Measurements from ENCODE around the gene MAD2L2. TPM values are rescaled to one million over a fixed set of nuclear protein-coding genes. Genes with fewer than 3 reads are reported as not detected.

MAD2L2 gene
- total RNA-seq, 1 experiment from 2014 or later, result 283 TPM

- TF ChIP-seq ZBTB21 (CRISPR knock-in tag; IDR thresholded peaks at IDR 0.05; ENCODE audit: borderline replicate concordance), result no peak
These were observed 42.8 kb downstream of the MAD2L2 start (continued) for GRCh38 chr1:11638121-11638520.

GRCh38 chr1:11634365-11635192 is 46.4 kb downstream of the MAD2L2 start:
- H3K4me1 Mint-ChIP-seq, result no peaks in the 10 kb centered on the region
- ChIA-PET POLR2A (interaction anchor here (0.7 to 0.8 kb wide), 2 partner anchors 99 to 482 kb away, joined by 4 to 5 read pairs; no protein-coding TSS in a partner anchor), CTCF (interaction anchor here (0.7 to 1.2 kb wide), 5 partner anchors 11 to 156 kb away, joined by 3 to 5 read pairs (median 3); partner anchors contain the start of gene DISP3)
- H3K4me3 Mint-ChIP-seq, result no peak overlapping the region
- no peak overlapping the region for H3K27ac Mint-ChIP-seq
- ATAC-seq (no peak), DNase-seq (ENCODE audit: low spot score) (no peak)
- H3K9me3 Mint-ChIP-seq, result no peaks in the 10 kb centered on the region
- no peaks in the 10 kb centered on the region for H3K36me3 Mint-ChIP-seq
- TF ChIP-seq, protein P1, sequence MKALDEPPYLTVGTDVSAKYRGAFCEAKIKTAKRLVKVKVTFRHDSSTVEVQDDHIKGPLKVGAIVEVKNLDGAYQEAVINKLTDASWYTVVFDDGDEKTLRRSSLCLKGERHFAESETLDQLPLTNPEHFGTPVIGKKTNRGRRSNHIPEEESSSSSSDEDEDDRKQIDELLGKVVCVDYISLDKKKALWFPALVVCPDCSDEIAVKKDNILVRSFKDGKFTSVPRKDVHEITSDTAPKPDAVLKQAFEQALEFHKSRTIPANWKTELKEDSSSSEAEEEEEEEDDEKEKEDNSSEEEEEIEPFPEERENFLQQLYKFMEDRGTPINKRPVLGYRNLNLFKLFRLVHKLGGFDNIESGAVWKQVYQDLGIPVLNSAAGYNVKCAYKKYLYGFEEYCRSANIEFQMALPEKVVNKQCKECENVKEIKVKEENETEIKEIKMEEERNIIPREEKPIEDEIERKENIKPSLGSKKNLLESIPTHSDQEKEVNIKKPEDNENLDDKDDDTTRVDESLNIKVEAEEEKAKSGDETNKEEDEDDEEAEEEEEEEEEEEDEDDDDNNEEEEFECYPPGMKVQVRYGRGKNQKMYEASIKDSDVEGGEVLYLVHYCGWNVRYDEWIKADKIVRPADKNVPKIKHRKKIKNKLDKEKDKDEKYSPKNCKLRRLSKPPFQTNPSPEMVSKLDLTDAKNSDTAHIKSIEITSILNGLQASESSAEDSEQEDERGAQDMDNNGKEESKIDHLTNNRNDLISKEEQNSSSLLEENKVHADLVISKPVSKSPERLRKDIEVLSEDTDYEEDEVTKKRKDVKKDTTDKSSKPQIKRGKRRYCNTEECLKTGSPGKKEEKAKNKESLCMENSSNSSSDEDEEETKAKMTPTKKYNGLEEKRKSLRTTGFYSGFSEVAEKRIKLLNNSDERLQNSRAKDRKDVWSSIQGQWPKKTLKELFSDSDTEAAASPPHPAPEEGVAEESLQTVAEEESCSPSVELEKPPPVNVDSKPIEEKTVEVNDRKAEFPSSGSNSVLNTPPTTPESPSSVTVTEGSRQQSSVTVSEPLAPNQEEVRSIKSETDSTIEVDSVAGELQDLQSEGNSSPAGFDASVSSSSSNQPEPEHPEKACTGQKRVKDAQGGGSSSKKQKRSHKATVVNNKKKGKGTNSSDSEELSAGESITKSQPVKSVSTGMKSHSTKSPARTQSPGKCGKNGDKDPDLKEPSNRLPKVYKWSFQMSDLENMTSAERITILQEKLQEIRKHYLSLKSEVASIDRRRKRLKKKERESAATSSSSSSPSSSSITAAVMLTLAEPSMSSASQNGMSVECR (CRISPR knock-in tag; IDR thresholded peaks at IDR 0.05; ENCODE audit: borderline replicate concordance), result no peak
- no peak for TF ChIP-seq E2F5 (CRISPR knock-in tag; IDR thresholded peaks at IDR 0.05)
- TF ChIP-seq CDX4 (CRISPR knock-in tag; IDR thresholded peaks at IDR 0.05; ENCODE audit: borderline replicate concordance), result no peak
- TF ChIP-seq TCF7 (CRISPR knock-in tag; IDR thresholded peaks at IDR 0.05; ENCODE audit: low read depth), result no peak
- TF ChIP-seq ZNF232 (CRISPR knock-in tag; IDR thresholded peaks at IDR 0.05), result no peak
- TF ChIP-seq ZNF263 (CRISPR knock-in tag; IDR thresholded peaks at IDR 0.05; ENCODE audit: low read depth), result no peak
- no peak for TF ChIP-seq CBFB (CRISPR knock-in tag; IDR thresholded peaks at IDR 0.05; ENCODE audit: low read depth)
- TF ChIP-seq, protein P2, sequence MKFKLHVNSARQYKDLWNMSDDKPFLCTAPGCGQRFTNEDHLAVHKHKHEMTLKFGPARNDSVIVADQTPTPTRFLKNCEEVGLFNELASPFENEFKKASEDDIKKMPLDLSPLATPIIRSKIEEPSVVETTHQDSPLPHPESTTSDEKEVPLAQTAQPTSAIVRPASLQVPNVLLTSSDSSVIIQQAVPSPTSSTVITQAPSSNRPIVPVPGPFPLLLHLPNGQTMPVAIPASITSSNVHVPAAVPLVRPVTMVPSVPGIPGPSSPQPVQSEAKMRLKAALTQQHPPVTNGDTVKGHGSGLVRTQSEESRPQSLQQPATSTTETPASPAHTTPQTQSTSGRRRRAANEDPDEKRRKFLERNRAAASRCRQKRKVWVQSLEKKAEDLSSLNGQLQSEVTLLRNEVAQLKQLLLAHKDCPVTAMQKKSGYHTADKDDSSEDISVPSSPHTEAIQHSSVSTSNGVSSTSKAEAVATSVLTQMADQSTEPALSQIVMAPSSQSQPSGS (CRISPR knock-in tag; IDR thresholded peaks at IDR 0.05; ENCODE audit: borderline replicate concordance, low read depth), result no peak
- TF ChIP-seq ESRRA (CRISPR knock-in tag; IDR thresholded peaks at IDR 0.05; ENCODE audit: borderline replicate concordance), result no peak
- no peak for TF ChIP-seq IRF1 (CRISPR knock-in tag; IDR thresholded peaks at IDR 0.05)
- TF ChIP-seq NR2C2 (CRISPR knock-in tag; IDR thresholded peaks at IDR 0.05), result no peak
- no peak for TF ChIP-seq E2F1 (CRISPR knock-in tag; IDR thresholded peaks at IDR 0.05)
- TF ChIP-seq CREM (CRISPR knock-in tag; IDR thresholded peaks at IDR 0.05), result no peak
- TF ChIP-seq ELF4 (CRISPR knock-in tag; IDR thresholded peaks at IDR 0.05; ENCODE audit: low read depth), result no peak
- TF ChIP-seq NFATC4 (CRISPR knock-in tag; IDR thresholded peaks at IDR 0.05), result no peak
- H3K27me3 Mint-ChIP-seq (ENCODE audit: low read depth), result no peaks in the 10 kb centered on the region
